HCT116 (cell line): ENCODE data around the gene ORM1. TPM values are rescaled to one million over a fixed set of nuclear protein-coding genes. Genes with fewer than 3 reads are reported as not detected.

Experiments
- ATAC-seq: fragments of 200-7000 bp; cut with Tn5 transposase; 2 replicates; pipeline ENCODE4 v1.9.1; 2020; ENCODE audit warnings: mild to moderate bottlenecking, moderate library complexity
- BruUV-seq: library from RNA; stranded (reverse); fragments of 400-500 nt; replicated peaks from 2 replicates; lab custom pipeline; 2021; lab: Mats Ljungman, UMichigan
- CTCF ChIA-PET: fragments of 300-600 bp; sonication (Branson Sonifier 250); formaldehyde crosslinking; loops from one replicate; lab custom pipeline; 2021; ENCODE audit warnings: antibody characterized with exemption; lab: Charles Lee
- POLR2A ChIA-PET: fragments of 300-600, 350-600 bp; sonication (Branson Sonifier 250); formaldehyde crosslinking; loops from one replicate; lab custom pipeline; 2021; ENCODE audit warnings: antibody characterized with exemption; lab: Charles Lee
- RAD21 ChIA-PET, 2 experiments: fragments of 300-600 bp; sonication (Branson Sonifier 250); formaldehyde crosslinking; loops; one replicate each; lab custom pipeline; 2023; ENCODE audit warnings: low total read pairs in 2 of 2; ENCODE audit not compliant: uncharacterized antibody in 2 of 2, unreplicated experiment in 2 of 2, low non-redundant PET in 1 of 2; lab: Charles Lee
- DNase-seq: peaks from one replicate; pipeline ENCODE4 v3.0.0-alpha.2; 2010; ENCODE audit warnings: low read depth, low spot score
- H2AFZ ChIP-seq: fragments of 200-600 bp; shearing (Covaris generic), sonication (generic); 2 replicates; pipeline ENCODE4 v1.6.1; 2017; ENCODE audit warnings: low read depth, mixed run types, mixed read lengths, antibody characterized with exemption, low read length; ENCODE audit not compliant: poor library complexity, severe bottlenecking
- H3K27ac ChIP-seq: 2 replicates; pipeline ENCODE4 v1.5.1; 2012; ENCODE audit warnings: low read depth, low read length
- H3K27me3 ChIP-seq: fragments of 200-600 bp; sonication (generic); 2 replicates; pipeline ENCODE4 v1.6.1; 2016; ENCODE audit warnings: mixed run types, low read length, mixed read lengths; ENCODE audit not compliant: insufficient read depth
- H3K36me3 ChIP-seq, 2 experiments: fragments of 200-500 bp in 1 of 2; fragments of 200-600 bp in 1 of 2; sonication (Bioruptor generic) in 1 of 2; sonication (generic) in 1 of 2; 2 replicates each; pipeline versions ENCODE4 v1.5.1 to v1.6.1; 2014 to 2016; ENCODE audit warnings: low read length in 2 of 2, inconsistent platforms in 1 of 2, mixed read lengths in 1 of 2, mixed run types in 1 of 2; ENCODE audit not compliant: insufficient read depth in 2 of 2, control insufficient read depth in 1 of 2
- H3K4me1 ChIP-seq, 2 experiments: fragments of 200-600 bp in 1 of 2; sonication (generic) in 1 of 2; 2 replicates each; pipeline versions ENCODE4 v1.5.1 to v1.6.1; 2012 to 2017; ENCODE audit warnings: low read length in 2 of 2, inconsistent platforms in 1 of 2, mild to moderate bottlenecking in 1 of 2, mixed read lengths in 1 of 2, mixed run types in 1 of 2, moderate library complexity in 1 of 2; ENCODE audit not compliant: insufficient read depth in 2 of 2, control insufficient read depth in 1 of 2
- H3K4me2 ChIP-seq: fragments of 200-600 bp; sonication (generic); 2 replicates; pipeline ENCODE4 v1.6.1; 2017; ENCODE audit warnings: mixed run types, low read length, mixed read lengths
- H3K4me3 ChIP-seq, 2 experiments: fragments of 200-600 bp in 1 of 2; sonication (generic) in 1 of 2; replicated peaks in 1 of 2; 2 replicates each; pipeline ENCODE4 v1.5.1; 2011 to 2016; ENCODE audit warnings: low read length in 2 of 2, control low read depth in 1 of 2, low read depth in 1 of 2, mild to moderate bottlenecking in 1 of 2, mixed read lengths in 1 of 2, mixed run types in 1 of 2
- H3K79me2 ChIP-seq: fragments of 200-600 bp; sonication (generic); 2 replicates; pipeline ENCODE4 v1.6.1; 2017; ENCODE audit warnings: mild to moderate bottlenecking, mixed run types, low read length, moderate library complexity, mixed read lengths; ENCODE audit not compliant: insufficient read depth
- H3K9ac ChIP-seq: fragments of 200-600 bp; sonication (generic); 2 replicates; pipeline ENCODE4 v1.6.1; 2016; ENCODE audit warnings: low read length, mixed read lengths
- H3K9me2 ChIP-seq: fragments of 200-600 bp; sonication (generic), shearing (Covaris generic); 2 replicates; pipeline ENCODE4 v1.6.1; 2017; ENCODE audit warnings: mixed run types, mild to moderate bottlenecking, moderate library complexity; ENCODE audit not compliant: insufficient read depth
- H3K9me3 ChIP-seq, 2 experiments: fragments of 200-500 bp in 1 of 2; fragments of 200-600 bp in 1 of 2; sonication (Bioruptor generic) in 1 of 2; sonication (generic) in 1 of 2; 2 replicates each; pipeline ENCODE4 v1.6.1; 2014 to 2017; ENCODE audit warnings: low read length in 2 of 2, mixed read lengths in 2 of 2, inconsistent platforms in 1 of 2, low read depth in 1 of 2, mild to moderate bottlenecking in 1 of 2, mixed run types in 1 of 2, moderate library complexity in 1 of 2; ENCODE audit not compliant: control insufficient read depth in 1 of 2, insufficient read depth in 1 of 2
- H4K20me1 ChIP-seq: fragments of 200-600 bp; sonication (generic), shearing (Covaris generic); 2 replicates; pipeline ENCODE4 v1.6.1; 2017; ENCODE audit warnings: mixed run types, mild to moderate bottlenecking, moderate library complexity; ENCODE audit not compliant: insufficient read depth
- CBX3 ChIP-seq: IDR thresholded peaks from 2 replicates; pipeline ENCODE4 v1.6.1; 2012; ENCODE audit warnings: low read depth
- EGR1 ChIP-seq: IDR thresholded peaks from 2 replicates; pipeline ENCODE4 v1.6.1; 2012; ENCODE audit warnings: low read depth
- ELF1 ChIP-seq: IDR thresholded peaks from 2 replicates; pipeline ENCODE4 v1.6.1; 2012; ENCODE audit warnings: low read depth, borderline replicate concordance
- JUND ChIP-seq: IDR thresholded peaks from 2 replicates; pipeline ENCODE4 v1.6.1; 2012
- POLR2A ChIP-seq: IDR thresholded peaks from 2 replicates; pipeline ENCODE4 v1.7.0; 2011; ENCODE audit warnings: borderline replicate concordance; ENCODE audit not compliant: insufficient read depth, insufficient read length; ENCODE audit errors: extremely low read depth
- POLR2AphosphoS5 ChIP-seq: IDR thresholded peaks from 2 replicates; pipeline ENCODE4 v1.6.1; 2011; ENCODE audit warnings: mild to moderate bottlenecking, low read depth, low read length, moderate library complexity
- RAD21 ChIP-seq: IDR thresholded peaks from 2 replicates; pipeline ENCODE4 v1.6.1; 2012; ENCODE audit warnings: low read depth, mild to moderate bottlenecking
- ZNF274 ChIP-seq: fragments of 200-500 bp; sonication (Bioruptor generic); IDR thresholded peaks from 2 replicates; pipeline ENCODE4 v1.6.1; 2014; ENCODE audit warnings: mild to moderate bottlenecking, low read depth, low read length, inconsistent platforms
- intact Hi-C: fragments of 100-400 bp; cut with micrococcal nuclease; formaldehyde crosslinking; loops from 2 replicates; pipeline ENCODE4 v1.10.0; 2022
- total RNA-seq: library from RNA; stranded (reverse); gene quantifications from one replicate; pipeline ENCODE4 v1.2.1, GENCODE V29; 2021; ENCODE audit not compliant: unreplicated experiment
- TF ChIP-seq, protein P1 (sequence below), 3 experiments: fragments of 200-600 bp in 1 of 3; sonication (generic) in 1 of 3; IDR thresholded peaks in 2 of 3; conservative IDR thresholded peaks in 1 of 3; 2 replicates each; pipeline ENCODE4 v1.5.1; 2012 to 2017; ENCODE audit warnings: low read depth in 2 of 3, low read length in 2 of 3, antibody characterized with exemption in 1 of 3, borderline replicate concordance in 1 of 3, control low read depth in 1 of 3, mild to moderate bottlenecking in 1 of 3, mixed read lengths in 1 of 3, mixed run types in 1 of 3, moderate library complexity in 1 of 3; ENCODE audit not compliant: insufficient read depth in 1 of 3
- TF ChIP-seq, protein P2 (sequence below): IDR thresholded peaks from 2 replicates; pipeline ENCODE4 v1.6.1; 2011; ENCODE audit warnings: mild to moderate bottlenecking, low read length, moderate library complexity; ENCODE audit not compliant: insufficient replicate concordance; ENCODE audit errors: extremely low read depth

ORM1 gene
- total RNA-seq, 1 experiment from 2014 or later, result 5.6 TPM

DNA sequence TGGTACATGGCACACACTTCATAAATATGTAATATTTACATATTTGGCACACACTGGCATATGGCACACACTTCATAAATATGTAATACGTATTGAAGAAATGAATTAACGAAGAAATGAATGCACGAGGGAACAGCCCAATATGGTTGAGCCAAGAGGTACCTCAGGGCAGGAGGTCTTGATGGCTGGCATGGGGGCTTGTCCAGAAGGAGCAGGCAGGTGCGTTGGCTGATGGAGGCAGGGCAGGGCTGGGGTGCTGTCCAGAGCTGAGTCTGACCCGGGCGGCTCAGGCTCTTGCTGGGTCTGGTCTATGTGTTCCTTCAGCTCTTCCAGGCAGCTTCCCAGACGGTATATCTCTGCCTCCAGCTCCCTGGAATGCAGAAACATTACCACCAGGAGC, 38.6 kb downstream of the ORM1 start:
- no peak for DNase-seq
- no TSS peak for BruUV-seq
- no peaks in the 10 kb centered on the region for H3K27me3 ChIP-seq
- H3K79me2 ChIP-seq, result no peaks in the 10 kb centered on the region
- ChIA-PET CTCF (no interaction called here), RAD21 (no interaction called here), POLR2A (no interaction called here)
- no peak for ATAC-seq
- no peaks in the 10 kb centered on the region for H3K9me3 ChIP-seq
- H3K9ac ChIP-seq, result no peak overlapping the region
- no peaks in the 10 kb centered on the region; a peak in 1 of 4 replicates for H3K36me3 ChIP-seq
- no peak overlapping the region for H3K4me2 ChIP-seq
- peaks cover 0 to 4% of the 10 kb centered on the region in 2 experiments; a peak in 2 of 4 replicates for H3K4me1 ChIP-seq
- H3K9me2 ChIP-seq, result no peaks in the 10 kb centered on the region
- no peak overlapping the region for H3K4me3 ChIP-seq
- no peak overlapping the region for H3K27ac ChIP-seq
- no peak overlapping the region for H2AFZ ChIP-seq
- no peaks in the 10 kb centered on the region for H4K20me1 ChIP-seq
- no peak for TF ChIP-seq EGR1
- no peak for TF ChIP-seq RAD21
- intact Hi-C loops, result no loop called here

DNA sequence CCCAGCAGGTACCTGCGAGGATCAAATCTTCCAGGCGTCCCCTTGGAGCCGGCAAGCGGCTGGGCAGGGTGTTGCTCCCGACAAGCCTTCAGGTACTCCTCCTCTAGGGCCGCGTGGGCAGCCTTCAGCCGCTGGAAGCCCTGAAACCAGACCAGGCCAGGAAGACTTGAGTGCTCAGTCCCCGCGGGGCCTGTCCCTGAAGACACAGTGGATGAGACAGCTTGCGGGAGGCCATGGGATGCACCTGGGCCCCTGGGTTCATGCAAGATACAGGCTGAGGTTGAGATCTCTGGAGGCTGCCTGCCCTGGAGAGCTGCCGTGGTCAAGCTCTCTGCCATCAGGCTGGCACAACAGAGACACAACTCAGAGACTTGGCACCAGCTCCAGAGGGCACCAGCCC, 39.5 kb downstream of the ORM1 start:
- DNase-seq (no peak), ATAC-seq (no peak)
- no peaks in the 10 kb centered on the region for H3K27me3 ChIP-seq
- no peaks in the 10 kb centered on the region; a peak in 1 of 4 replicates for H3K36me3 ChIP-seq
- H4K20me1 ChIP-seq, result no peaks in the 10 kb centered on the region
- BruUV-seq, result no TSS peak
- no peaks in the 10 kb centered on the region for H3K79me2 ChIP-seq
- H3K4me2 ChIP-seq, result no peak overlapping the region
- no peak overlapping the region for H3K4me3 ChIP-seq
- intact Hi-C loops, result no loop called here
- RAD21 ChIA-PET, result no interaction called here
- no peaks in the 10 kb centered on the region for H3K9me3 ChIP-seq
- no peak for TF ChIP-seq ELF1
- TF ChIP-seq, all 23 proteins: peak for 0
- H3K9ac ChIP-seq, result no peak overlapping the region
- ChIA-PET POLR2A (no interaction called here), CTCF (no interaction called here)
- H3K9me2 ChIP-seq, result no peaks in the 10 kb centered on the region
- no peak overlapping the region for H2AFZ ChIP-seq
- H3K4me1 ChIP-seq, result peaks cover 0 to 8% of the 10 kb centered on the region in 2 experiments; a peak in 2 of 4 replicates
- H3K27ac ChIP-seq, result no peak overlapping the region

DNA sequence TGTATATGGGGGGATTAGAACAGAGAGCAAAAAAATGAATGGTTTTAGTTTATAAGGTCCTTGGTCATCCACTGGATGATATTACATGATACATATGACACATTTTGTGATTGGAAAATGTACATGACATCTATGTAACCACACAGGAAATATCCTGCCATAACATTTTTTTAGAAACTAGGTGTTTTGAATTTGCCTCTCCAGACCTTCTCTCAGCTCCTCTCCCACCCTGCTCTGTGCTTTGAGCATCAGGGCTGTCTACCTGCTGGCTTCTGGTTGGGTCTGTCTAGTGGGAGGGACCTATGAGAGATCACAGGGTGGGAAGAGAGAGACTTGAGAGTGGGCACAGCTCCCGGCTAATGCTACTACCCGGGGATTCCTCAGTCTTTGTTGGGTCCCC, 40.5 kb downstream of the ORM1 start:
- ATAC-seq (no peak), DNase-seq (no peak)
- no peak overlapping the region for H3K4me2 ChIP-seq
- H3K27me3 ChIP-seq, result no peaks in the 10 kb centered on the region
- H3K4me3 ChIP-seq, result no peak overlapping the region
- ChIA-PET POLR2A (no interaction called here), CTCF (no interaction called here), RAD21 (no interaction called here)
- H4K20me1 ChIP-seq, result no peaks in the 10 kb centered on the region
- H2AFZ ChIP-seq, result no peak overlapping the region
- H3K4me1 ChIP-seq, result peaks cover 0 to 8% of the 10 kb centered on the region in 2 experiments; a peak in 2 of 4 replicates
- no peaks in the 10 kb centered on the region for H3K79me2 ChIP-seq
- H3K9me3 ChIP-seq, result no peaks in the 10 kb centered on the region
- H3K27ac ChIP-seq, result no peak overlapping the region
- no peaks in the 10 kb centered on the region; a peak in 1 of 4 replicates for H3K36me3 ChIP-seq
- BruUV-seq, result no TSS peak
- H3K9me2 ChIP-seq, result no peaks in the 10 kb centered on the region
- H3K9ac ChIP-seq, result no peak overlapping the region
- intact Hi-C loops, result no loop called here
- no peak for TF ChIP-seq JUND
- TF ChIP-seq ZNF274, result no peak
- TF ChIP-seq POLR2AphosphoS5, result no peak
- no peak for TF ChIP-seq POLR2A
- no peak for TF ChIP-seq ELF1
- no peak for TF ChIP-seq CBX3
- TF ChIP-seq, protein P1, sequence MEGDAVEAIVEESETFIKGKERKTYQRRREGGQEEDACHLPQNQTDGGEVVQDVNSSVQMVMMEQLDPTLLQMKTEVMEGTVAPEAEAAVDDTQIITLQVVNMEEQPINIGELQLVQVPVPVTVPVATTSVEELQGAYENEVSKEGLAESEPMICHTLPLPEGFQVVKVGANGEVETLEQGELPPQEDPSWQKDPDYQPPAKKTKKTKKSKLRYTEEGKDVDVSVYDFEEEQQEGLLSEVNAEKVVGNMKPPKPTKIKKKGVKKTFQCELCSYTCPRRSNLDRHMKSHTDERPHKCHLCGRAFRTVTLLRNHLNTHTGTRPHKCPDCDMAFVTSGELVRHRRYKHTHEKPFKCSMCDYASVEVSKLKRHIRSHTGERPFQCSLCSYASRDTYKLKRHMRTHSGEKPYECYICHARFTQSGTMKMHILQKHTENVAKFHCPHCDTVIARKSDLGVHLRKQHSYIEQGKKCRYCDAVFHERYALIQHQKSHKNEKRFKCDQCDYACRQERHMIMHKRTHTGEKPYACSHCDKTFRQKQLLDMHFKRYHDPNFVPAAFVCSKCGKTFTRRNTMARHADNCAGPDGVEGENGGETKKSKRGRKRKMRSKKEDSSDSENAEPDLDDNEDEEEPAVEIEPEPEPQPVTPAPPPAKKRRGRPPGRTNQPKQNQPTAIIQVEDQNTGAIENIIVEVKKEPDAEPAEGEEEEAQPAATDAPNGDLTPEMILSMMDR (IDR thresholded peaks at IDR 0.05 in 2 of 3, conservative IDR thresholded peaks at IDR 0.05 in 1 of 3; ENCODE audit: borderline replicate concordance in 1 of 3, insufficient read depth in 1 of 3, low read depth in 2 of 3, low read length in 2 of 3), result no peak
- TF ChIP-seq, protein P2, sequence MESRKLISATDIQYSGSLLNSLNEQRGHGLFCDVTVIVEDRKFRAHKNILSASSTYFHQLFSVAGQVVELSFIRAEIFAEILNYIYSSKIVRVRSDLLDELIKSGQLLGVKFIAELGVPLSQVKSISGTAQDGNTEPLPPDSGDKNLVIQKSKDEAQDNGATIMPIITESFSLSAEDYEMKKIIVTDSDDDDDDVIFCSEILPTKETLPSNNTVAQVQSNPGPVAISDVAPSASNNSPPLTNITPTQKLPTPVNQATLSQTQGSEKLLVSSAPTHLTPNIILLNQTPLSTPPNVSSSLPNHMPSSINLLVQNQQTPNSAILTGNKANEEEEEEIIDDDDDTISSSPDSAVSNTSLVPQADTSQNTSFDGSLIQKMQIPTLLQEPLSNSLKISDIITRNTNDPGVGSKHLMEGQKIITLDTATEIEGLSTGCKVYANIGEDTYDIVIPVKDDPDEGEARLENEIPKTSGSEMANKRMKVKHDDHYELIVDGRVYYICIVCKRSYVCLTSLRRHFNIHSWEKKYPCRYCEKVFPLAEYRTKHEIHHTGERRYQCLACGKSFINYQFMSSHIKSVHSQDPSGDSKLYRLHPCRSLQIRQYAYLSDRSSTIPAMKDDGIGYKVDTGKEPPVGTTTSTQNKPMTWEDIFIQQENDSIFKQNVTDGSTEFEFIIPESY, result no peak
